Prostate gland (tissue), 2 donors: Measurements from ENCODE around the gene PCDHGA5.
"Not testable (repeated sequence)": the region's sequence is repeated elsewhere in the genome, so short reads cannot be mapped to it uniquely, and the experiment has no call there.

Experiments used
- CTCF ChIP-seq, 4 experiments: fragments of 200-600 bp in 2 of 4; fragments of 450-650 bp in 2 of 4; sonication (generic) in 2 of 4; IDR thresholded peaks; 1 replicate in 3 of 4; 2 replicates in 1 of 4; pipeline ENCODE4 v1.5.1; 2016 to 2019; ENCODE audit warnings: antibody characterized with exemption in 4 of 4, mild to moderate bottlenecking in 2 of 4, moderate library complexity in 2 of 4
- POLR2A ChIP-seq: fragments of 450-650 bp; IDR thresholded peaks from one replicate; pipeline ENCODE4 v1.6.1; 2016; ENCODE audit warnings: antibody characterized with exemption, mild to moderate bottlenecking

- not testable (repeated sequence) for TF ChIP-seq CTCF (IDR thresholded peaks at IDR 0.05); POLR2A
Measured at GRCh38 chr5:141316963-141317362, 47.0 kb upstream of the PCDHGA5 start.
